SK-N-MC (cell line): Measurements from ENCODE around the gene GMDS.

Experiments used
- EZH2 ChIP-seq: fragments of 200-600 bp; sonication (generic); IDR thresholded peaks from one replicate; pipeline ENCODE4 v1.6.1; 2017; ENCODE audit warnings: antibody characterized with exemption
- FOXP2 ChIP-seq: optimal IDR thresholded peaks from 2 replicates; pipeline ENCODE3; 2011; ENCODE audit warnings: mild to moderate bottlenecking, moderate library complexity; ENCODE audit not compliant: insufficient read depth; ENCODE audit errors: extremely low read length, control extremely low read depth
- POLR2AphosphoS5 ChIP-seq: IDR thresholded peaks from 2 replicates; pipeline ENCODE4 v1.6.1; 2012; ENCODE audit warnings: mild to moderate bottlenecking, low read depth, low read length, borderline replicate concordance

DNA sequence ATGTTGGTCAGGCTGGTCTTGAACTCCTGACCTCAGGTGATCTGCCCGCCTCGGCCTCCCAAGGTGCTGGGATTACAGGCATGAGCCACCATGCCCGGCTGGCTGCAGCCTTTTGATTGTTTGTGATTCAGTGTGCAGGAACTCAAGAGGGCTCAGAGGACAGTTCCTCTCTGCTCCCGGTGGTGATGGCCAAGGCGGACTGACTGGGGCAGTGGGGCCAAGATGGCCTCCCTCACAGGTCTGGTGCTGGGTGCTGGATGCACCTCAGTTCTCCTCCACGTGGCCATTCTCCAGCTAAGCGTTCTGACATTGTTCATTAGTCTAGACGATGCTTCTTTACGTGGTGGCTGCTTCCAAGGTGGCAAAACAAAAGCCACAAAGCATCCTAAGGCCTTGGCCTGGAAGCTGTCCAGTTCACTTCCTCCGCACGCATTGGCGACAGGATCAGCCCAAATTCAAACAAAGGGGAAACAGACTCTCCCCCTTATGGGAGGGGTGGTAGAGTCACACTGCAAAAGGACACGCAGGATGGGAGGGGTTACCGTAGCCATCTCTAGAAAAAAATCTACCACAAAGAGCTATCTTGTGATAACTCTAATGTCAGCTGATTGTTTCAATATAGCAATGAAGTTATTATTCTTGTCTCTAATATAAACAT lies 488.8 kb downstream of the GMDS start:
- TF ChIP-seq POLR2AphosphoS5 (no peak), FOXP2 (no peak), EZH2 (no peak)
